Activated CD4-positive, CD25-positive, alpha-beta regulatory T cell treated with anti-CD3 and anti-CD28 coated beads, Interleukin-2, amount 50 U/mL, for 24 hours (primary cell): ENCODE results near the gene ERGIC2.
"Not testable (repeated sequence)": the region's sequence is repeated elsewhere in the genome, so short reads cannot be mapped to it uniquely, and the experiment has no call there.

Experiments used
- ATAC-seq, 2 donors: fragments of 150-1000 bp; cut with Tn5 transposase; one replicate each; pipeline ENCODE4 v1.10.0; 2021; ENCODE audit warnings: mild to moderate bottlenecking in 1 of 2, moderate library complexity in 1 of 2

ERGIC2 gene, protein sequence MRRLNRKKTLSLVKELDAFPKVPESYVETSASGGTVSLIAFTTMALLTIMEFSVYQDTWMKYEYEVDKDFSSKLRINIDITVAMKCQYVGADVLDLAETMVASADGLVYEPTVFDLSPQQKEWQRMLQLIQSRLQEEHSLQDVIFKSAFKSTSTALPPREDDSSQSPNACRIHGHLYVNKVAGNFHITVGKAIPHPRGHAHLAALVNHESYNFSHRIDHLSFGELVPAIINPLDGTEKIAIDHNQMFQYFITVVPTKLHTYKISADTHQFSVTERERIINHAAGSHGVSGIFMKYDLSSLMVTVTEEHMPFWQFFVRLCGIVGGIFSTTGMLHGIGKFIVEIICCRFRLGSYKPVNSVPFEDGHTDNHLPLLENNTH

DNA sequence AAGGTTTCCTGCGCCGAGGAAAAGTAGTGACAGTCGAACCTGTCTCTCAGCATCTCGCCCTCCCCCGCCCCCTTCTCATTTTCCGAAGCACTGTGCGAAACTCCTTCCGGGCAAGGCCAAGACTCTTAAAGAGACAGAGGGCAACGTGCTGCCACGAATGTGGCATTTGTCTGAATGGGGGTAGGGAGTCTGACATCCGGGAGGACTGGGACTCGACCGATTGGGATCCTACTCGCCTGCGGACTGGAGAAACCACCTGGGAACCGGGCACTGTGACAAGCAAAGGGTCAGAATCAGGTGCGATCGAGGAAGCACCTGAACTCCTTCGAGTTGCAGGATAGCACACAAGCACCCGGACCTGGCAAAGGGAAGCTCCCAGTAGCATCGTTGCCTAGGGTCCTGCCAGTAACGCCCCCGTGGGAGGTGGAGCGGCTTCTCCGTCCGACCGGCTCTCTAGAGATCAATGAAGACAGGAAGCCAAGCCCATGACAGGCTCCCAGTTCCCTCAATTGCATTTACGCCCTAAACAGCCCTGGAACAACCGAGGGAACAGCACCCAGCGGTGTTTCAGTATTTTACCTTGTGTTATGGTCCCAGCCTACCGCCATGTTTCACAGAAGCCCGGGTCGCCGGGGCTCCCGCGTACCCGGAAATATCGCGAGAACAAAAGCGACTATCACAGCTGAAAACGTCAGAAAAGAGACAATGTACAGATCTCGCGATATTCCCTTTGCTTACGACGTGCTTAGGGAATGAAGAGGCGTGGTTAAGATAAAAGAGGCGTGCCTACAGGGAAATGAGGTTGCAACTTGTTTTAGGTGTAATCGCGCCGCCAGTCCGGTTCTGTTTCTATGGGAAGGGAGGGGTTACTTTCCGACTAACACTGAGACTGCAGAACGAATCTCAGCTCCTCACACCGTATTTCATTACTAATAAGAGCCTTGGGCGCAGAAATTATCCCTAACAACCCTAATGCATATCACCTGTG is at the start of gene ERGIC2:
Gene ERGIC2, minus strand, starts transcription at position 637 of the 988 bp plus-strand sequence. CDS start 9,539 bp downstream, outside the sequence.
- ATAC-seq: peak; percentile 90 to 92

DNA sequence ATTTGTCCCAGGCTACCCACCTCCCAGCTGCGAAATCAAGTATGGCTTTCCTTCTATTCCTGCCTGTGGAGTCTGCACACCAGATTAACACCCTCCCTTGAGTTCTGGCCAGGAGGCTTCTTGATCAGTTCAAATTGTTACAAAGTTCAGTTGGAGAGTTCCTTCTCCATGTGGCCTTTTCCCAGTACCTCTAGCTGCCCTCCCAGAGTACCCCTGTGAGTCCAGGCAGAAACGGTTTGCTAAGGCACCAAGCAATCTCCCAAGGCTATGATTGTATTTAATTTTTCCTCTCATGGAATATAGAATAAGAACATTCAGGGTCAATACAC is 49.7 kb upstream of the ERGIC2 start:
- no peak for ATAC-seq

DNA sequence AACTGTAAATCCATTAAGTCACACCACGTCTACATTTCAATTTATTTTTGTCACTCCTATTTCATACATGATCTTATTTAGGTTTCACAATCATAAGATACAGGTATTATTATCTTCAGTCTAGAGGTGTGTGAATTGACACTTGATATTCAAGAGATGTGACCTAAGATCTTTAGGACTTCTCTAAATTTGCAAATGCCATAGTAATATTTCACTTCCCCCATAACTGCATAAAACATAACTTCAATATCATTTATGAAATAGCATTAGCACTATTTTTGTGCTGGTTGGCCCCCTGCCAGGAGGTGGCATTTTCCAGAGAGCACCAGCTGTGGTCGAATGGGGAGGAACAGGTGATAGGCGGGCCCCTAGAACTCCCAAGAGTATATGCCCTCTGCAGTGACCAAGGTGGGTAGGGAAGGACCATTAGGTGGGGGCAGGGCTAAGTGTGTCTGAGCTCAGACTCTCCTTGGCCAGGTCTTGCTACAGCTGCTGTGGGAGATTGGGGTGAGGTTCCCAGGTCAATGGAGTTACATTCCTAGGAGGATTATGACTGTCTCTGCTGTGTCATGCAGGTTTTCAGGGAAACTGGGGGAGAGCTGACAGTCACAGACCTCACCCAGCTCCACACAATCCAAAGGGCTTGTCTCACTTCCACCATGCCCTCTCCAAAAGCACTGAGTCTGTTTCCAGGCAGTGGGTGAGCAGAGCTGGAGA is 49.2 kb upstream of the ERGIC2 start:
- ATAC-seq: no peak

DNA sequence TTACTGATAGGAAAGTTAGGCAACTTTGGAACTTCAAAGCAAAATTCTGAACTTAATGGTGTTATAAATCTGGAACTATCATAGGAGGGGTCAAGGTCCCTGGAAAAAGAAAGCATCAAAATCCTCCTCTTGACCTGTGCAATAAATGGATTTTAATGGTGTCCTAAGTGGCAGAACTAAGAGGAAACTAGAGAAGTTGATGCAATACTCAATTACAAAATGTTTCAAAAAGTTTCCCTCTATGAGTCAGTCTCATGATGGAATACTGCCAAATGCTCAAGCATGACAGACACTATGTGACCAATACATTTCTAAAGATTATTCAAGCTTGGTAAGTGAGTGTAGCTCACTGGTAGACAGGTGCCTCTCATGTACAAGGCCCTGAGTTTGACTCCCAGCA is 47.7 kb upstream of the ERGIC2 start:
- peak in 1 of 2 donors; percentile 24 for ATAC-seq

DNA sequence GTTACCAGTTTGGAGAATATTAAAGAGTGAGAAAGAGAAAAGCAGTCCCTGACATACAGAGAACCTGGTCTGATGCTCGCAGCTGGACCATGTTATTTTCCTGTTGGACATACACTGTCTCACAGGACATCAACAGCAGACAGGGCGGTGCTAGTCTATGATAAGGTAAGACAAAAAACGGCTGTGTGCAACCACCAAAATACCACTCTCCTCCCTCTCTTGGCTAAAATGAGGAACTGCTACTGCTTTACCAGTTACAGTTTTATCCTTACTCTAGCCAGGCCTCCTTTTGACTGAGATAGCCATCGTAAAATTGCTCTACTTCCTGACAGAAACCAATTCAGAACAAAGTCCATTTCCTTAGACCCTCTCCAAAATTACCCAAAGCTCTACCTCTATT is 47.0 kb upstream of the ERGIC2 start:
- ATAC-seq: no peak

DNA sequence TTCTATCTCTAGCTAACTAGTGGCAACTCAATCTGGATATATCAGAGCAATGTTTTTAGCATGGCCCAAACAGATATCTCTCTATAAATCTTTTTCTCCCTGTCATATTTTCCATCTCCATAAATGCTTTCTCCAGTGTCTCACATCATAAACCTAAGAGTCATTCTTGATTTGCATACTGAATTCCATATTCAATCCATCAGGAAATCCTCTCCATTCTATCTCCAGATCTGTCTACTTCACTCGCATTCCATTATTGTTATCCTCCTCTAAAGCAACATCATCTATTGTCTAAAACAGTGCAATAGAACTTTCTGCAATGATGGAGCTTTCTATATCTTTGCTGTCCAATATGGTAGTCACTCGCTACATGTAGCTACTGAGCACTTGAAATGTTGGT is 45.5 kb upstream of the ERGIC2 start:
- no peak for ATAC-seq

DNA sequence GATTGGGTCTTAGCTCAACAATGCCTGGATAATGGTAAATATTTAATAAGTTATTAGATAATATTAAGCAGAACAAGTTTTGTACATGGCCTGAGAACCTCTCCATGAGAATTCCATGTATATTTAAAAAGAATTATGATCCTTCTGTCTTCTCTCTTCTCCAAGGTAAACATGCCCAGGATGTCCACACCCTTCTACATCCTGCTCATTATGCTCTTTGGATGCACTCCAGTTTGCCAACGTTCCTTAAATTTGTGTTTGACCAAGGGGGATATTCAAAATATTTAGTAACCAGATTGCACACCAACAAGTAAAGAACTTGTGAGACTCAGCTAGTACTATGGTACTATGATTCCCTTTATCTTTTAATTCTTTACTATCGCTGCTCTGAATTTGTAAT is 44.8 kb upstream of the ERGIC2 start:
- ATAC-seq: no peak

DNA sequence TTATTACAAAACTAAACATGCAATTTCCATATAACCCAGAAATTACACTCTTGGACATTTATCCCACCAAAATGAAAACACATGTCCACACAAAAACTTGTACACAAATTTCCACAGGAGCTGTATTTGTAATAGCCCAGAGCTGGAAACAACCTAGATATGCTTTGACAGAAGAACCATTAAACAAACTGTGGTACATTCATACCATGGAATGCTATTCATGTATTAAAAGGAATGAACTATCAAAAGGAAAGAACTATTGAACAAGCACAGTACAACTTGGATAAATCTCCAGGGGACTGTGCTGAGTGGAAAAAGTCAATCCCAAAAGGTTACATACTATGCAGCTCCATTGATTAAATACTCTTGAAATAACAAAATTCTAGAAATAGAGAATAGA is 35.8 kb upstream of the ERGIC2 start:
- ATAC-seq: no peak

DNA sequence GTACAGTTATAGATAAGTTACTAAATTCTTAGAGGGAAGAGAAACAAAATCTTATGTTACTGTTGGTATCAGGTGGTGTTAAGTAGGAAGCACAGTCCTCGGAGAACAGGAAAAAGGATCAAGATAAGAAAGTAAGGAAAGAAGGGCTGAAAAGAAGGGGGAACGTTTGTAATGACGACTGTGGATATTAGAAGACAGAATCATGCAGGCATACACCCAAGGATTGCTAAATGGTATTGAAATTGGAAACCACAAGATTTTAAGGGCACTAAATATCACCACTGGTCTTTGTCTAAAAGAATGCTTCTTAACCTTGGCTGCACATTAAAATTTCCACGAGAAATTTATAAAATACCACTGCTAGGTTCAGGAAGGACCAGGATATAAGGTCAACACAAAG is 34.1 kb upstream of the ERGIC2 start:
- ATAC-seq: no peak

DNA sequence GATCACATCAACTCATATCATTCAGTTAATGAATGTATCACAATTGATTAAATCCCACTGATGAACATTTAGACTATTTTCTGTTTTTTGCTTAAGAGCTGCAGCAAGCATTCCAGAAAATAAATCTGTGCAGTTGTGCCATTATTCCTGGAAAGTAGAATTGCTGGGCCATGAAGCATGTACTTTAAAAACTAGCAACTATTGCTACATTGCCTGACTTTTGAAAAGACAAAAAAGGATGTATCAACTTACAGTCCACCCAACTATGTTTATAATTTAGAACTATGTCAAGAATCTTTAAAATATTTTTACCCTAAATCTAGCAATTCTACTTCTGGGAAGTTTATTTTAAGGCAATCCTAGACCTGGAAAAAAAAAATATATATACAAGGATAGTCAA is 33.4 kb upstream of the ERGIC2 start:
- no peak for ATAC-seq

DNA sequence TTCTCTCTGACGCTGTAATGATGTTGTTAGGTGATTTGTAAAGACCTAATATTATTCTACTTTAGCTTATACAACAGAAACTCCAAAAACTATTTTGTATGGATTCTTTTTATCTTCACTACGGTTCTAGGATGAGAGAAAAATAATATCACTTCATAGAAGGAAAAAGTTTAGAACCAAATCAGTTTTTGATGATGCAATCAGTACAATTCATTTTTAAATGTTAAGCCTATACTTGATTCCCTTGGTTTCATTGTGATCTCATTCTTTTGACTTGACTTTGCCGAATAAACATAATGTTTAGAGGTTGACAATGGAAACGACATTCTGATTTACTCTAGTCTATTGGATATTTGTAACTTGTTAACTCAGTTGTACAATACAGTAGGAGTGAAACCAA is 24.6 kb upstream of the ERGIC2 start:
- no peak for ATAC-seq

DNA sequence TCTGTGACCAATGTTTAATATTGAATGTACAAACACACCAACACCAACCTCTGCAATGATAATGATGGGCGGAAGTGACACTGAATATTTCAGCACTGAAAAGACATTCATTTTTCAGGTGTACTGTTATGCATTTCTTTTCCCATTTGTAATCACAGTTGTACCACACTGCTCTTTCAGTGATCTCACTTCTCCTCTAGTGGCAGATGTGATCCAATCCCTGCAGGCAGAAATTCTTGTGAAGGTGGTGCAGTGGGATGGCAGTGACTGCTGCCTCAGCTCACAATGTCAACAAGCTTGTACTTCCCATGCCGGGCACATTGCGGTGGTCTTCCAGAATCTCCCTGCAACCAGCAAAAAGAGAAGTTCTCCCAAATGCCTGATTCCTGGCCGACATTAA is 23.0 kb upstream of the ERGIC2 start:
- ATAC-seq: no peak

DNA sequence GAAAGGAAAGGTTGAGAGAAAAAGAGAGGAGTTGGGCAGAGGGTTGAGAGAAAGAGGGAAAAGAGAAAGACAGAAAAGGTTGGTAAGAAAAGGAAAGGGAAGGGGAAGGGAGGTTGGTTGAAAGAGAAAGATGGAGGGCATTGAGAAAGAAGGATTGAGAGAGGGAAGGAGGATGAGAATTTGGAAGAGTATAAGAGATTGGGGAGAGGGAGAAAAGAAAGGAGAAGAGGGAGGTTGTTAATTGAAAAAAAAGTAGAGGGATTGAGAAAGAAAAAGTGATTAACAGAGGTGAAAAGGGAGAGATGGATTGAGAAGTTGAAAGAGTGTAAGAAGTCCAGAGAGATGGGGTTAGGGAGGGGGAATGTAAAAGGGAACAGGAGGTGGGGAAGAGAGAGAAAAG is 21.5 kb upstream of the ERGIC2 start:
- ATAC-seq: no peak

DNA sequence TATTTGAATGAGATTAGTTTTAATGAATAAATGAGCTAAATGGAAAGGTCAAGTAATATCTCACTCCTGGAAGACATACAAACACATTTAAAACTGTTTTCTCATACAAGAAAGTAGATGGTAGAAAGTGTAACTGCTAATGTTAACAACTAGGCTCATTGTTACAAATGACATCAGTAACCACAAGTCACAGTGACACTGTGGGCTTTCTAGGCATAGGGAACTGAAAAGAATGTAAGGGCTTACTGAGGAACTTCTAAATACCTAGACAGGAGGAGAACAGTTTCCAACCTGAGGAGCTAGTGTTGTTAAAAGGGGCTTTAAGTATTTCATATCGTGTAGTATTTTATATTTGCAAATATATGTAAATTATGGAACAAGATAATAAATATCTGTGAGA is 17.5 kb upstream of the ERGIC2 start:
- ATAC-seq: no peak

DNA sequence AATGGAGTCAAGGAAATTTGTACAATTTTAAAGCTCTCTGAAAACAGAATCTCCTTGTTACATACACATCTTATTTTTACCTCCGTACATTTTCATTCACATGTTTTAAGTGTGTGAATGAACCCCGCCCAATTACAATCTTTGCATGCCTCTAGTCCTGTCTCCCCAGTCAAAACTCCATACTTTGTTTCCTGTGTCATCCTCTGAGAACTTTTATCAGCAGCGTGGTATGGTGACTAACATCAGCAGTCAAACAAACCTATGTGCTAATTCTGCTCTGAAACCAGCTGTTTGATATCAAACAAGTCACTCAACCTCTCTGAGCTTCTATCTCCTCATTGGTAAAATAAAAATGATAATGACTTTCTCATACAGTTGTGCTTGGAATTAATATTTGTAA is 15.8 kb upstream of the ERGIC2 start:
- ATAC-seq: no peak

DNA sequence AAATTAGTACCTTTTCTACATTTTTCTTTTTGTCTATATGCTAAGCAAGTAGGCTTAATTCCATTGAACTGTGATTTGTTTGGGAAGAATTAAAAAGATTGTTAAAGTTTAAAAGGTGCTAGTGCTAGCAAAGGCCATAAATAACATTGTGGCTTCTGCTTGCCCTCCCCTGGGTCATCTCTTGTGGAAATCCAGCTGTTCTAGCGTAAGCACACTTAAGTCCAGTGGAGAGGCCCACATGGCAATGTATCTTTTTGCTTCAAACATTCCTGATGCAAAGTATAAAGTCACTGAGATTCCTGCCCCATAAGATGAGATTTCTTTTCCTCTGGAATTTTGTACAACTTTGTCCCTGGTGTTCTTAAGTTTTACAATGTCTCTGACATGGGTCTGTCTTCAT is 14.4 kb upstream of the ERGIC2 start:
- no peak for ATAC-seq

DNA sequence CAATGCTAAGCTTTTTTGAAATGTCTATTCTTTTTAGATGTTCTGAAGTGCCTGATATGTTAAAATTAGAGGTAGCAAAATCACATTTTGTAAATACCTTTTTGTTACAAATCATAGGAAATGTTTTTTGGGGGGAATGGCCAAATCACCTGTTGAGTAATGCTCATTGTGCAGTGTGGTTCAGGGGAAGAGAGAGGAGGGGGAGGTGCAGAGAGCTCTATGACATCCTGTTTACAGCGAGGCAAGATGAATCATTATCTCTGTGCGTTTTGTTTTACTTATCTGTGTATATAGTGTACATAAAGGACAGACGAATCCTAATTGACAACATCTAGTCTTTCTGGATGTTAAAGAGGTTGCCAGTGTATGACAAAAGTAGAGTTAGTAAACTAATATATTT is 9.4 kb upstream of the ERGIC2 start:
- peak; percentile 93 to 94 for ATAC-seq

DNA sequence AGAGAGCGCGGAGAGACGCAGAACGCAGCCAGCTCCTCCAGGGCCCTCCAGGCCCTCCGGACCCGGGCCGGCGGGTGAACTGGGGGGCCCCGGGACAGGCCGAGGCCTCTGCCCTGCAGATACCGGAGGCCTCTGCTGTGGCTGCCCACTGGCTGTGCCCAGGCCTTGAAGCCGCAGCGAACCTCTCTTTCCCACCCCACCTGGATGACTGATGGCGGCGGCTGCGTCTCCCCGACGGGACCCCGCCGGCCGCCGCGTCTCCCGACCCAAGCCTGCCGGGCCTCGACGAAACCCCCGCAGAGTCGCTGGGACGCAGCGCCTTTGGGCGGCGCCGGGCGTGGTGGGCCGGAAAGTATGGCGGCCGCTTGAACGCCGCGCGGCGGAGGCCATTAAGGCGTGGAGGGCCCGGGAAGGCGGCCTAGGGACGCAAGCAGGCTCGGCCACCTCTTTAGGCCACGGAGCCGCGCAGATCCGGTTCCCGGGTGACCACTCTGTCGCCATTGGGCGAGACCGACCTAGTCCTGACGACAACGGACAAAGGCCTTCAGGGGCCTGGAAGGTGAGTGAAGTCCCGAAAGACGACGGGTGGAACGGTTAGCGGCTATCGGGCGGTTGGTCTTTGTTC is 8.4 kb upstream of the ERGIC2 start:
- ATAC-seq: no peak

DNA sequence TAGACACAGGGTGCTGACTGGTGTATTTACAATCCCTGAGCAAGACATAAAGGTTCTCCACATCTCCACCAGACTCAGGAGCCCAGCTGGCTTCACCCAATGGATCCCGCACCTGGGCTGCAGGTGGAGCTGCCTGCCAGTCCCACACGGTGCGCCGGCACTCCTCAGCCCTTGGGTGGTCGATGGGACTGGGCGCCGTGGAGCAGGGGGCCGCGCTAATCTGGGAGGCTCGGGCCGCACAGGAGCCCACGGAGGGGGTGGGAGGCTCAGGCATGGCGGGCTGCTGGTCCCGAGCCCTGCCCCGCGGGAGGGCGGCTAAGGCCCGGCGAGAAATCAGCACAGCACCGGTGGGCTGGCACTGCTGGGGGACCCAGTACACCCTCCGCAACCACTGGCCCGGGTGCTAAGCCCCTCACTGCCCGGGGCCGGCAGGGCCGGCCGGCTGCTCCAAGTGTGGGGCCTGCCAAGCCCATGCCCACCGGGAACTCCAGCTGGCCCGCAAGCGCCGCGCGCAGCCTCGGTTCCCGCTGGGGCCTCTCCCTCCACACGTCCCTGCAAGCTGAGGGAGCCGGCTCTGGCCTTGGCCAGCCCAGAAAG is 5.2 kb upstream of the ERGIC2 start:
- not testable (repeated sequence) for ATAC-seq

DNA sequence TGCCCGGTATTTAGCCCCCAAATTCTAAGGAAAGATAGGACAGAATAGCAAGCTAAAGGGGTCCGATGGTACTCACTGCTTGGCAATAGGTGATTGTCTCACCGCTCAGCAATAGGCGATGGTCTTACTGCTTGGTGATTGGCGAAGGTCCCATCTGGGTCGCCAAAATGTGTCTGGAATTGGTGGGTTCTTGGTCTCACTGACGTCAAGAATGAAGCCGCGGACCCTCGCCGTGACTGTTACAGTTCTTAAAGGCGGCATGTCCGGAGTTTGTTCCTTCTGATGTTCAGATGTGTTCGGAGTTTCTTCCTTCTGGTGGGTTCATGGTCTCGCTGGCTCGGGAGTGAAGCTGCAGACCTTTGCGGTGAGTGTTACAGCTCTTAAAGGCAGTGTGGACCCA is 4.2 kb upstream of the ERGIC2 start:
- not testable (repeated sequence) for ATAC-seq

DNA sequence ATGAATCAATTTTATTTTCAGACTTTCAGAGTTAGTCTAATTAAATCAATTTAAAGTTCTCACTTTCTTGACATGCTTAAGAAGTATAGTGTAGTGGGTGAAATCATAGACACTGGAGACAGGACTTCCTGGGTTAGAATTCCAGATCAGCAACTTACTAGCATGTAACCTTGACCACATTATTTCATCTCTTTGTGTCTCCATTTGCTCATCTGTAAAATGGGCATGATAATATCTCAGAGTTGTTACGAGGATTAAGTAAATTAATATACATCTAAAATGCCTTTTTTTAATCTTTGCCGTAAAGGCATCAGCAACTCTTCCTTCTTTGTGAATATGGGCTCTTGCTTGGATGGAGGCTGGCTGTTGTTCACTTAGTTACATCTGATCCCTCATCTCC is 1.3 kb upstream of the ERGIC2 start:
- no peak for ATAC-seq

DNA sequence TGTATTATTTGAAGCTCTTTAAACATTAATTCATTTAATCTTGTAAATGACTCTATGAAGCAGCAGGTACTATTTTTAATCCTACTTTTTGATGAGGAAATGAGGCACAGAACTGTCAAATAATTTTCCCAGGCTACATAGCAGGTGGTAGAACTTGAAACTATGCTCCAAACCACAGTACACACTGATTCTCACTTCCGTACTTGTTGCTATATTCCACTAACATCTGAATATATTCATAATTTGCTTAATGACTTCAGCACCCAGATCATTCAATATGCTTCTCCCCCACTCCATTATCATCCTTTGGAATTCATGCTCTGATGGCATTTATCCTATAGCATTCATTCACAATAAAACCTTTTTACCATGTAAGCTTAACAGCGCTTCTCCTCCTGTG is 4.9 kb downstream of the ERGIC2 start:
- ATAC-seq: no peak
